ENCODE measurements around the gene PLXNC1.
A peak's percentile ranks its signal among the peaks of the same experiment; 100 is the strongest.

The PLXNC1 gene

DNA sequence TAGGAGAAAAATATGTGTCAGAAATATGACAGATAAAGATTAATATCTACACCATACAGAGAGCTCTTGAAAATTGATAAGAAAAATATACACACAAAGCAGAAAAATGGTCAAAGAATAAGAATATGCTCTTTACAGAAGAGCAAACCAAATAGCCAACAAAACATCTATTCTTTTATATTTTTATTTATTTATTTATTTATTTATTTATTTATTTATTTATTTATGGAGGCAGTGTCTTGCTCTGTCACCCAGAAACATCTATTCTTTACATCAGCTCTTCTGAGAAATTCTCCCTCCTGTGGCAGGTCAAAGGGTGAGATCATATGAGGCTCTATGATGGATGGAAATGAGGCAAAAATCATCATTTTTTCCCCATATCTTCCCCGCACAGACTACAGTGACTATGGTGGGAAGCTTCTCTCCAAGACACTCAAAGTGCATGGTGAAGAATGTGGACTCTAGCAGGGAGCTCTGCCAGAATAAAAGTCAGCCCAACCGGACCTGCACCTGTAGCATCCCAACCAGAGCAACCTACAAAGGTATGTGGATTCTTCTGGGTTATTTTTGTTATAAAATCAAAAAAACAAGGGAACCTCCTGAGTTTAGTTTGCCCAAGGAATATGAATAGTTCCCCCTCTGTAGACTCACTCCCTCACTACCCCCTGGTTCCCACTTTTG is 71.4 kb downstream of the PLXNC1 start:
- Mint-ChIP-seq H3K4me1 (ENCODE audit: low read depth in 2 of 2) (peaks cover 0 to 3% of the 10 kb centered on the region in 2 donors), H3K27ac (no peak overlapping the region), H3K4me3 (no peak overlapping the region), H3K36me3 (ENCODE audit: insufficient read depth) (peaks cover 4% of the 10 kb centered on the region), H3K9me3 (no peaks in the 10 kb centered on the region), H3K27me3 (no peaks in the 10 kb centered on the region)
- ATAC-seq (replicated peaks) = no peak
- DNase-seq = no peak

DNA sequence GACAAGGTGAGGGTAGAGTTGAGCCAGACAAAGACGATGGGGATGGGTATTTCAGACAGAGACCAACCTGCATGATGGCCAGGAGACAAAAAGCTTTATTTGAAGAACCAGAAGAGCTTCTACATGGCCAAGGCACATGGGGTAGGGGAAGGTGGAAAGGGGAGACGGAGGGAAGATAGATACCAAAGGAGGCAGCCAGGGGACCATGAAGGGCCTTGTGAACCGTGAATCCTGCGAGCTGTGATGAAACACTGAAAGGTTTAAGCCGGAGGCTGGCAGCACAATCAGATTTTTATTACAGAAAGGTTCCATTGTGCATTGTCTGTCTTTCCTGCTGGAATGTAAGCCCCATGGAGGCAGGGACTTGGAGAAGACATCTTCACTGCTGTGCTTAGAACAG is 72.4 kb downstream of the PLXNC1 start:
- Mint-ChIP-seq H3K4me3 (no peak overlapping the region), H3K27ac (no peak overlapping the region)

DNA sequence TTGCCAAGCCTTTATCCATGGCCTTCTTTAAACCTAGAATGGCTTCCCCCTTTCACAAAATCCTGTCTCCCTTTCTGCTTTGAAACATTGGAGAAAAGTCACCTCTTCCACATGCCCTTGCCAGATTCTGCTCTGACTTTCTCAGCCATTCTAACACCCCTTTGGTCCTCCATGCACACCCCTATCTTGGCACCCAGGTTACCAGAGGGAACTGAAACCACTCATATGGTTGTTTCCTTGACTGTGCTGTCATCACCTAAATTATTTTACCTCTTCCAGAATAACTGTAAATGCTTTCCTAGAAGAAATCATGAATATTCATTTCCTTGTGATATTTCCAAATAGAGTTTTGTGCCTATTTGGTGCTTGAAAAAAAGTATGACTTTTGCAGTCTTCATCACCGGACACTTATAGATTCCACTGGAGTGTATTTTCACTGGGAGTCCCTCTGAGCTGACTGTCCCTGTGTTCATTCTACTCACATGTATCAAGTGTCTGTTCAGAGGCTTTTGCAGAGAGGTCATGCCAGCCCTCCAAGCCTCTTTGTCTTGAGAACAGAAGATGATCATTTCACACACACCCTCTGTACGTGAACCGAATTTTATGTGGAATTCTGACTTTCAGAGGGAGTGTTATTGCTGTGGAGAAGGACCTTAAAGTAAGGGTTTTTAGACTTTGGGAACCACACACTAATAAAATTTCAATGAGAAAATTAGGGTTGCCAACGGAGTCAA is 74.1 kb downstream of the PLXNC1 start:
- H3K27me3 Mint-ChIP-seq = no peaks in the 10 kb centered on the region
- no peak for DNase-seq
- peaks cover 0 to 3% of the 10 kb centered on the region in 2 donors for H3K4me1 Mint-ChIP-seq (ENCODE audit: low read depth in 2 of 2)
- H3K9me3 Mint-ChIP-seq = no peaks in the 10 kb centered on the region
- peaks cover 9% of the 10 kb centered on the region for H3K36me3 Mint-ChIP-seq (ENCODE audit: insufficient read depth)
- no peak overlapping the region for H3K27ac Mint-ChIP-seq
- no peak overlapping the region for H3K4me3 Mint-ChIP-seq
- no peak for ATAC-seq (replicated peaks)

More for the DNA sequence above, 72.4 kb downstream of the PLXNC1 start:
- Mint-ChIP-seq H3K27me3 (no peaks in the 10 kb centered on the region), H3K9me3 (no peaks in the 10 kb centered on the region), H3K36me3 (ENCODE audit: insufficient read depth) (peaks cover 4% of the 10 kb centered on the region), H3K4me1 (ENCODE audit: low read depth in 2 of 2) (peaks cover 0 to 3% of the 10 kb centered on the region in 2 donors)
- DNase-seq (no peak), ATAC-seq (replicated peaks) (no peak)

DNA sequence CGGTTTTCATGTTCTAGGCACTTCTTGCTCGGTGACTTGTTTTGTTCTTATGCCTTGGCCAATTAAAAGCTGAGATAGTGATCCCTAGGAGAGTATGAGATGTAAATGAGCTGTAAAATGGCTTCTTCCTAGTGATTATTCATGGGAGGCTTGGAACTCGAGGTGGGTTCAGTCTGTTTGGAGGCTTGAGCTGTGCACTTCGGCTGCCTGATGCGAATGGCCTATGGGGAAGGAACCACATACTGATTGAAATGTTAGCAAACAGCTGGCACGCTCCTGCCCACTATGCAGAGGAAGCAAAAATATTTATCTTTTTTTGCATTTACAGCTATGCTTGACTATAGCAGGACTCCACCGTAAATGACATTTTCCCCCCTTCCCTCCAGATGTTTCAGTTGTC is 75.5 kb downstream of the PLXNC1 start:
- Mint-ChIP-seq H3K27ac (no peak overlapping the region), H3K36me3 (ENCODE audit: insufficient read depth) (peaks cover 9% of the 10 kb centered on the region), H3K4me3 (no peak overlapping the region), H3K4me1 (ENCODE audit: low read depth in 2 of 2) (peaks cover 0 to 3% of the 10 kb centered on the region in 2 donors), H3K27me3 (no peaks in the 10 kb centered on the region), H3K9me3 (no peaks in the 10 kb centered on the region)
- DNase-seq = no peak
- no peak for ATAC-seq (replicated peaks)

DNA sequence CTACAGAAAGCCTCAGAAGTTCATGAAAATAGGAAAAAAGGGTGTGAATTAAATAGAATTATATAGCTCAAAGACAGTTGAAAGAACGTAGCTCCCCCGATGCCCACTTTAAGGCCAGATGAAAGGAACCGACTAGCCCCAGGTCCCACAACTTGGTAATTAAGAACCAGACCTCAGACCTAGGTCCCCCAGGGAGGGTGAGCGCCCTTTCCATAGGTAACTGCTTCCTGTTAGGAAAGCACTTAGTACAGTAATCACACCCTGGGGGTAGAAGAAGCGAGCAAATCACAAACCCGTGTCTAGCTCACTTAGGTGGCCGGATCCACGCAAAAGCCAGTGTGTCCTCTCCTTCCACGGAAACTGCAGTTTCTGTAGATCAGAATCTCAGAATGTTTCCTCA is 77.1 kb downstream of the PLXNC1 start:
- peaks cover 4% of the 10 kb centered on the region in 2 donors for H3K4me1 Mint-ChIP-seq (ENCODE audit: low read depth in 2 of 2)
- H3K27ac Mint-ChIP-seq = peak overlapping the region in 1 of 2 donors; percentile 24
- DNase-seq (no peak), ATAC-seq (replicated peaks) (no peak)
- peaks cover 12% of the 10 kb centered on the region for H3K36me3 Mint-ChIP-seq (ENCODE audit: insufficient read depth)
- H3K27me3 Mint-ChIP-seq = no peaks in the 10 kb centered on the region
- H3K9me3 Mint-ChIP-seq = no peaks in the 10 kb centered on the region
- H3K4me3 Mint-ChIP-seq = no peak overlapping the region

DNA sequence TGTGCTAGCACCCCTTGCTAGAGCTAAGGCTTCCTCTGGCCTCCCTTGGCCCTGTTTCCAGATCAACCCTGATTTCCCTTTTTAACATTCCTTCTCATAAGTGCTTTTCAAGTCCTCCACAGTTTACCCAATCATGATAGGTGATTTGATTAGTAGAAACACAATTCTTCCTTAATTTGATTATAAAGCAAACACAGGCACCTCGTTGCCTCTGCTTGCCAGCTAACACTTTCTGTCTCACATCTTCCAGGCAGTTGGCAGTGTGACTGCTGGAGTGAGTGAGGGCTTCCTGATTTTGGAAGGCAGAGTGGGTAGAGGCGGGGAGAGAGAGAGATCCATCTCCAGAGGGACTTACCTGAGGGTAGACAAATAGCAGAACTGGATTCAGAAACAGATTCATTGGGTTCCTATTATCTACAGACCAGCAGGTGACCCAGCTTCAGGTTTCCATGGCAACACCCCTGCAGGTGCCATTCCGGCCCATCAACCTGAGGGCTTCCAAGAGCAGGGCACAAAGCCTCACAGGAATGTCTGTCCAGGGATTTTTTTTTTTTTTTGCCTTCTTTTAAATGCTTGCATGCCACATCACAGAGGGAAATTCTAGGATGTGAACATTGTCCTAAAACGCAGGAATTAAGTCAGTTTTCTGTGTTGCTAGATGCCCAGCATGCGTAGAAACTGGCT is 77.7 kb downstream of the PLXNC1 start:
- H3K4me1 Mint-ChIP-seq (ENCODE audit: low read depth in 2 of 2) = peaks cover 4 to 5% of the 10 kb centered on the region in 2 donors
- peak overlapping the region in 1 of 2 donors; percentile 24 for H3K27ac Mint-ChIP-seq
- no peak overlapping the region for H3K4me3 Mint-ChIP-seq
- DNase-seq (no peak), ATAC-seq (replicated peaks) (no peak)
- H3K27me3 Mint-ChIP-seq = no peaks in the 10 kb centered on the region
- H3K36me3 Mint-ChIP-seq (ENCODE audit: insufficient read depth) = peaks cover 12% of the 10 kb centered on the region
- H3K9me3 Mint-ChIP-seq = no peaks in the 10 kb centered on the region

DNA sequence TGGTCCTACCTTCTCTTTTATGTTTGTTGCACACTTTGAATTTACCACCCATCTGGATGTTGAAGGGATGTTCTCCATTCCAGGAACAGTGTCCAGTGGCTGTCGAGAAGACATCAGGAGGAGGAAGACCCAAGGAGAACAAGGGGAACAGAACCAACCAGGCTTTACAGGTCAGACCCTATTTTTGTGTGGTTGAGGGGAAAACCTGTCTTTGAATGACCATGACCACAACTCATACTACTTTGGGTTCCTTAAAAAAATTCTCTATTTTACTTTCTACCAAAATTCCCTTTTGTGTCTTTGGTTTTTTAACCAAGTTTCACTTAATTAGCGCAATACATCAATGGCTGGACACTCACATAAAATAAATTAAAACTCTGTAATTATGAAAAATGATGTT is 78.7 kb downstream of the PLXNC1 start:
- no peak overlapping the region for H3K4me3 Mint-ChIP-seq
- ATAC-seq (replicated peaks) (no peak), DNase-seq (no peak)
- H3K4me1 Mint-ChIP-seq (ENCODE audit: low read depth in 2 of 2) = peaks cover 4 to 5% of the 10 kb centered on the region in 2 donors
- no peak overlapping the region for H3K27ac Mint-ChIP-seq
- H3K27me3 Mint-ChIP-seq = no peaks in the 10 kb centered on the region
- H3K9me3 Mint-ChIP-seq = no peaks in the 10 kb centered on the region
- H3K36me3 Mint-ChIP-seq (ENCODE audit: insufficient read depth) = peaks cover 12% of the 10 kb centered on the region

DNA sequence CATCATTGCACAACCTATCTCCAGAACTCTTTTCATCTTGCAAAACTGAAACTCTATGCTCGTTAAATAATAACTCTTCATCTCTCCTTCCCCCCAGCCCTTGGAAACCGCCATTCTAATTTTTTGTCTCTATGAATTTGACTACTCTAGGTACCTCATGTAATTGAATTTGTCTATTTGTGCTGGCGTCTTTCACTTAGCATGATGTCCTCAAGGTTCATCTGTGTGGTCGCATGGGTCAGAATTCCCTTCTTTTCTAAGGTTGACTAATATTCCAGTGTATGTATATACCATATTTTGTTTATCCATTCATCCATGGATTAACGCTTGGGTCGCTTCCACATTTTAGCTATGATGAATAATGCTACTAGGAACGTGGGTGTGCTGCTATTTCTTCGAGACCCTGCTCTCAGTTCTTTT is 80.1 kb downstream of the PLXNC1 start:
- Mint-ChIP-seq H3K9me3 (no peaks in the 10 kb centered on the region), H3K36me3 (ENCODE audit: insufficient read depth) (peaks cover 12% of the 10 kb centered on the region), H3K4me3 (no peak overlapping the region), H3K27ac (no peak overlapping the region), H3K4me1 (ENCODE audit: low read depth in 2 of 2) (peaks cover 4 to 5% of the 10 kb centered on the region in 2 donors), H3K27me3 (no peaks in the 10 kb centered on the region)
- DNase-seq (no peak), ATAC-seq (replicated peaks) (no peak)

DNA sequence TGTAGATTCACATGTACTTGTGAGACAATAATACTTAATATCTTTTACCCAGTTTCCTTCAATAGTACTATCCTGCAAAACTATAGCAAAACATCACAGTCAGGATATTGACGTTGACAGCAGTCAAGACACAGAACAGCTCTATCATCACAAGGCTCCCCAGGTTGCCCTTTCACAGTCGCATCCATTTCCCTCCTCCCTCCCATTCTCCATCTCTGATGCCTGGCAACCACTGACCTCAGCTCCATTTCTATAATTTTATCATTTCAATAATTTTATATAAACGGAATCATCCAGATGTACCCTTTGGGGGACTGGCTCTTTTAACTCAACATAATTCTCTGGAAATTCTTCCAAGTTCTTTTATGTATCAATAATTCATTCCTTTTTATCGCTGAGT is 81.5 kb downstream of the PLXNC1 start:
- DNase-seq = no peak
- no peak for ATAC-seq (replicated peaks)
- Mint-ChIP-seq H3K27ac (no peak overlapping the region), H3K4me1 (ENCODE audit: low read depth in 2 of 2) (peaks cover 4 to 5% of the 10 kb centered on the region in 2 donors), H3K4me3 (no peak overlapping the region), H3K36me3 (ENCODE audit: insufficient read depth) (peaks cover 7% of the 10 kb centered on the region), H3K9me3 (no peaks in the 10 kb centered on the region), H3K27me3 (no peaks in the 10 kb centered on the region)

DNA sequence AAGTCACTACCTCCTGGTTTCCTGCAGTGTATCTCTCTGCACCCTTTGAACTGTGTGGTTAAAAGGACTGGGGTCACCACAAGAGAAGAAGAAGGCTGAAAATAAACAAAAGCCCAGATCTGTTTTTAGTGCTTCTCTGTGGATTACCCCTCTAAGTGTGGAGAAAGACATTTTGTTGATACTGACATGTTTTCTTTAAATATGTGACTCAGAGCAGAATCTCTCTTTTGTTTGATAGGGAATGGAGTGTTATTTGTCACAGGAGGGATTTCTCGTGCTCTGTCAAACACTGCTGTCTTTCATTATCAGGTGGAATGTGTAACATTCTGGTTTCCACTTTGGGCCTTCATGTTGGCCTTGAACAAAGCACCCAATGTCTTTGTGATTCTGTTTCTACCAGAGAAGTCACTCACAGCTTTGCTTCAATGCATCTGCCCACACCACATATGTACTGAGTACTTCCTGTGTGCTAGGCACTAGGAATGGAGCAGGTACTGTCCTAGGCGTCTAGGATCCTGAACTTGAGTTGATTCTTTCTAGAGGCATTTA is 82.1 kb downstream of the PLXNC1 start:
- peaks cover 7% of the 10 kb centered on the region for H3K36me3 Mint-ChIP-seq (ENCODE audit: insufficient read depth)
- H3K4me1 Mint-ChIP-seq (ENCODE audit: low read depth in 2 of 2) = peaks cover 4 to 5% of the 10 kb centered on the region in 2 donors
- no peak overlapping the region for H3K4me3 Mint-ChIP-seq
- H3K27me3 Mint-ChIP-seq = no peaks in the 10 kb centered on the region
- H3K27ac Mint-ChIP-seq = no peak overlapping the region
- H3K9me3 Mint-ChIP-seq = no peaks in the 10 kb centered on the region
- DNase-seq (no peak), ATAC-seq (replicated peaks) (no peak)

DNA sequence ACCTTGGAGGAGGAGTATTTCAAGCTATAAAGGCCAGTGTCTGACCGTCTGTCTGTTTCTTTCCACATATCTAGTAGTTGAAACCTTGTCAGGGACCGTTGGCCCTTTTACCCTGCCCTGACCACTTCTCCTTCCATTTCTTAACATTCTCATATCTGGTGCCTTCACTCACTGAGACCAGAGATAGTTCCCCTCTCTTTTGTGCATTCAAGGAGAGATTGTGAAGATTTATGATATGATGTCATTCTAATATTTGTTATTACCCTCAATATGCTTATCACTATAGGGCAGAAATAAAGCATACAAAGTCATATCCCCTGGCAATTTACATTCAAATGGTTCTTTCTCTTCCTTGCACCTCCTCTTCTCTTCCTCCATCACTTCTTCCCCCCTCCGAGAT is 83.3 kb downstream of the PLXNC1 start:
- ATAC-seq (replicated peaks) (no peak), DNase-seq (no peak)
- Mint-ChIP-seq H3K4me3 (no peak overlapping the region), H3K9me3 (no peaks in the 10 kb centered on the region), H3K4me1 (ENCODE audit: low read depth in 2 of 2) (peaks cover 4 to 5% of the 10 kb centered on the region in 2 donors), H3K27ac (no peak overlapping the region), H3K36me3 (ENCODE audit: insufficient read depth) (peaks cover 2% of the 10 kb centered on the region), H3K27me3 (no peaks in the 10 kb centered on the region)

DNA sequence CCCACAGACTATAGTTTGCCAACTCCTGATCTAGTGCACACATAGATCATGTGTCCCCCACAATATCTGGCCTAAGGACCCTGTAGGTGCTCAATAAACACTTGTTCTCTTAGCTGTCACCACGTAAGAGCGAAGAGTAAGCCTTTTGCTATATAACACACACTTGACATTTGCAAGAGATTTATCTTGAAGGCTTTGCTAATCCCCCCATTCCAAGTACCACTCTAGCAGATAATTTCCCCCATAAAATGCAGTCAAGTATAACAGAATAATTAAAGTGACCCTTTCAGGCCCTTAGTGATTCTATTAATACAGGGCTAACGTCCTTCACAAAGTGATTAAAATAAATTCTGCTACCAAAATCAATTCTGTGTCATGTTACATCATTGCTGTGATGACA is 87.5 kb downstream of the PLXNC1 start:
- Mint-ChIP-seq H3K9me3 (no peaks in the 10 kb centered on the region), H3K27ac (no peak overlapping the region), H3K4me3 (no peak overlapping the region), H3K27me3 (no peaks in the 10 kb centered on the region), H3K4me1 (ENCODE audit: low read depth in 2 of 2) (no peaks in the 10 kb centered on the region), H3K36me3 (ENCODE audit: insufficient read depth) (peaks cover 5% of the 10 kb centered on the region)
- no peak for ATAC-seq (replicated peaks)
- DNase-seq = no peak

DNA sequence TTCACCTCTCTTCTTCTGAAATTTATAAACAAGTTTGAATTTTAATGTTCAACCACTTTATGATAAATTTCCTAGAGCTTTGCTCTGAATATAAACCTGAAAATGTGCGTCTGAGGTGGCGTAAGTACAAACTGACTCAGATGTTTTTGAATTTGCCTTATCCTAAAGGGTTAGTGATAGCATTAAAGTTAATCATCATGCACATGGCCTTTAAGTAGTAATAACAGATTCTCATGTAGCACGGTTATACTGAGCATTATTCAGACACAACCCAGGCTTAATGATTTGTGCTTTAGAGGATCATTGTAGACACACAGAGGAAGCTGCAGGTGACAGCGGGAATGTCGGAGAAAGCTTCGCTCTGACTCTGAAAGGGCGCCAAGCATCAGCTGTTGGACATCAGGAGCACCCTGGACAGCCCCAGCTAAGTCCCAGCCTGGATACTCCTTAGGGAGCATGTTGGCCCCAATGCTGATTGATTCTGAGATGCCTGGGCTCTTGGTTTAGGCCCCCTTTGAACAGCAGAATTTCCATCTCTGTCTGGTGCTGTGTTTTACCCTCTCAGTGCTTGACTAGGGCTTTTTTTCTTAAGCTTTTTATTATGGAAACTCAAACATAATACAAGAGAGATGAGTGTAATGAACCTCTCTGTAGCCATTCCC is 91.1 kb downstream of the PLXNC1 start:
- no peaks in the 10 kb centered on the region for H3K9me3 Mint-ChIP-seq
- no peaks in the 10 kb centered on the region for H3K27me3 Mint-ChIP-seq
- H3K27ac Mint-ChIP-seq = peak overlapping the region in 1 of 2 donors; percentile 77
- ATAC-seq (replicated peaks) (no peak), DNase-seq (no peak)
- peaks cover 6 to 12% of the 10 kb centered on the region in 2 donors for H3K4me1 Mint-ChIP-seq (ENCODE audit: low read depth in 2 of 2)
- no peak overlapping the region for H3K4me3 Mint-ChIP-seq
- H3K36me3 Mint-ChIP-seq (ENCODE audit: insufficient read depth) = peaks cover 16% of the 10 kb centered on the region

All from effector memory CD8-positive, alpha-beta T cell (primary cell).